ENCODE measurements around the gene GAREM2. TPM values are rescaled to one million over a fixed set of nuclear protein-coding genes. Genes with fewer than 3 reads are reported as not detected.

GAREM2 gene
- total RNA-seq, 1 experiment from 2014 or later = 0.20 TPM

GRCh38 chr2:26187537-26188104 lies 14.7 kb downstream of the GAREM2 start:
- DNase-seq (ENCODE audit: low read depth) = no peak

GRCh38 chr2:26189123-26189522 lies 16.2 kb downstream of the GAREM2 start:
- DNase-seq (ENCODE audit: low read depth) = no peak

- no peak for DNase-seq (ENCODE audit: low read depth)
These were observed 16.9 kb downstream of the GAREM2 start for GRCh38 chr2:26189751-26190150.

GRCh38 chr2:26190369-26190768 lies 17.5 kb downstream of the GAREM2 start:
- DNase-seq (ENCODE audit: low read depth) = no peak

- no peak for DNase-seq (ENCODE audit: low read depth)
These were observed 18.6 kb downstream of the GAREM2 start for GRCh38 chr2:26191316-26192159.

- DNase-seq (ENCODE audit: low read depth) = no peak
These were observed 20.8 kb downstream of the GAREM2 start for GRCh38 chr2:26193578-26194231.

- DNase-seq (ENCODE audit: low read depth) = no peak
These were observed 22.4 kb downstream of the GAREM2 start for GRCh38 chr2:26195040-26195984.

- DNase-seq (ENCODE audit: low read depth) = peak; percentile 15
These were observed 24.0 kb downstream of the GAREM2 start for GRCh38 chr2:26196683-26197418.

GRCh38 chr2:26197516-26197915 lies 24.6 kb downstream of the GAREM2 start:
- DNase-seq (ENCODE audit: low read depth) = no peak

GRCh38 chr2:26202981-26203490 lies 30.1 kb downstream of the GAREM2 start:
- no peak for DNase-seq (ENCODE audit: low read depth)

GRCh38 chr2:26203906-26204305 lies 31.0 kb downstream of the GAREM2 start:
- DNase-seq (ENCODE audit: low read depth) = no peak

- DNase-seq (ENCODE audit: low read depth) = no peak
These were observed 39.1 kb downstream of the GAREM2 start for GRCh38 chr2:26212011-26212410.

GRCh38 chr2:26214759-26215158 lies 41.9 kb downstream of the GAREM2 start:
- DNase-seq (ENCODE audit: low read depth) = no peak

- no peak for DNase-seq (ENCODE audit: low read depth)
These were observed 42.9 kb downstream of the GAREM2 start for GRCh38 chr2:26215833-26216232.

GRCh38 chr2:26216587-26216986 lies 43.7 kb downstream of the GAREM2 start:
- DNase-seq (ENCODE audit: low read depth) = no peak

- no peak for DNase-seq (ENCODE audit: low read depth)
These were observed 44.8 kb downstream of the GAREM2 start for GRCh38 chr2:26217720-26218119.

- no peak for DNase-seq (ENCODE audit: low read depth)
These were observed 50.1 kb downstream of the GAREM2 start for GRCh38 chr2:26223018-26223417.

GRCh38 chr2:26224095-26224494 lies 51.2 kb downstream of the GAREM2 start:
- no peak for DNase-seq (ENCODE audit: low read depth)

GRCh38 chr2:26229595-26229994 lies 56.7 kb downstream of the GAREM2 start:
- no peak for DNase-seq (ENCODE audit: low read depth)

- no peak for DNase-seq (ENCODE audit: low read depth)
These were observed 57.9 kb downstream of the GAREM2 start for GRCh38 chr2:26230806-26231205.

- DNase-seq (ENCODE audit: low read depth) = no peak
These were observed 62.2 kb downstream of the GAREM2 start for GRCh38 chr2:26235089-26235488.
